Measurements from ENCODE around the gene TAS2R41.

- TF ChIP-seq CTCF (IDR thresholded peaks at IDR 0.05) (no peak), POLR2A (IDR thresholded peaks at IDR 0.05) (no peak)
Observed at GRCh38 chr7:143455491-143455890, 22.2 kb upstream of the TAS2R41 start.
